WERI-Rb-1 (cell line): ENCODE data around the gene SYT11.

Experiments used
- DNase-seq: peaks from one replicate; pipeline ENCODE4 v3.0.0-alpha.2; 2020
- H3K27ac ChIP-seq: fragments of 250-450 bp; sonication (Bioruptor Pico); 2 replicates; pipeline ENCODE4 v1.5.1; 2020; ENCODE audit warnings: mild to moderate bottlenecking, moderate library complexity
- H3K27me3 ChIP-seq: fragments of 250-450 bp; sonication (Bioruptor Pico); 2 replicates; pipeline ENCODE4 v1.5.1; 2021; ENCODE audit warnings: mild to moderate bottlenecking, low read depth, moderate library complexity; ENCODE audit not compliant: insufficient read depth, severe bottlenecking
- H3K36me3 ChIP-seq: fragments of 250-450 bp; sonication (Bioruptor Pico); 2 replicates; pipeline ENCODE4 v1.5.1; 2020; ENCODE audit warnings: mild to moderate bottlenecking, moderate library complexity
- H3K4me3 ChIP-seq: 2 replicates; pipeline ENCODE4 v1.5.1; 2011; ENCODE audit warnings: low read depth, mild to moderate bottlenecking, control low read depth, low read length
- H3K9me3 ChIP-seq: fragments of 250-450 bp; sonication (Bioruptor Pico); 2 replicates; pipeline ENCODE4 v1.5.1; 2021; ENCODE audit warnings: mild to moderate bottlenecking, moderate library complexity; ENCODE audit not compliant: severe bottlenecking
- TF ChIP-seq, protein P1 (sequence below): IDR thresholded peaks from 2 replicates; pipeline ENCODE4 v1.5.1; 2011; ENCODE audit warnings: low read depth, mild to moderate bottlenecking, control low read depth, inconsistent platforms, low read length

SYT11 gene

GRCh38 chr1:155880950-155881349 is 21.6 kb downstream of the SYT11 start:
- H3K27ac ChIP-seq, result no peak overlapping the region
- H3K4me3 ChIP-seq, result no peak overlapping the region
- TF ChIP-seq, protein P1, sequence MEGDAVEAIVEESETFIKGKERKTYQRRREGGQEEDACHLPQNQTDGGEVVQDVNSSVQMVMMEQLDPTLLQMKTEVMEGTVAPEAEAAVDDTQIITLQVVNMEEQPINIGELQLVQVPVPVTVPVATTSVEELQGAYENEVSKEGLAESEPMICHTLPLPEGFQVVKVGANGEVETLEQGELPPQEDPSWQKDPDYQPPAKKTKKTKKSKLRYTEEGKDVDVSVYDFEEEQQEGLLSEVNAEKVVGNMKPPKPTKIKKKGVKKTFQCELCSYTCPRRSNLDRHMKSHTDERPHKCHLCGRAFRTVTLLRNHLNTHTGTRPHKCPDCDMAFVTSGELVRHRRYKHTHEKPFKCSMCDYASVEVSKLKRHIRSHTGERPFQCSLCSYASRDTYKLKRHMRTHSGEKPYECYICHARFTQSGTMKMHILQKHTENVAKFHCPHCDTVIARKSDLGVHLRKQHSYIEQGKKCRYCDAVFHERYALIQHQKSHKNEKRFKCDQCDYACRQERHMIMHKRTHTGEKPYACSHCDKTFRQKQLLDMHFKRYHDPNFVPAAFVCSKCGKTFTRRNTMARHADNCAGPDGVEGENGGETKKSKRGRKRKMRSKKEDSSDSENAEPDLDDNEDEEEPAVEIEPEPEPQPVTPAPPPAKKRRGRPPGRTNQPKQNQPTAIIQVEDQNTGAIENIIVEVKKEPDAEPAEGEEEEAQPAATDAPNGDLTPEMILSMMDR, result no peak
- H3K27me3 ChIP-seq, result no peaks in the 10 kb centered on the region
- peaks cover 27% of the 10 kb centered on the region for H3K36me3 ChIP-seq
- no peaks in the 10 kb centered on the region for H3K9me3 ChIP-seq
- no peak for DNase-seq

- TF ChIP-seq, protein P1, result no peak
- no peaks in the 10 kb centered on the region for H3K27me3 ChIP-seq
- H3K4me3 ChIP-seq, result no peak overlapping the region
- peaks cover 27% of the 10 kb centered on the region for H3K36me3 ChIP-seq
- H3K9me3 ChIP-seq, result no peaks in the 10 kb centered on the region
- DNase-seq, result no peak
- no peak overlapping the region for H3K27ac ChIP-seq
Measured at GRCh38 chr1:155882235-155882634, 22.9 kb downstream of the SYT11 start.

GRCh38 chr1:155882766-155883165 is 23.4 kb downstream of the SYT11 start:
- H3K9me3 ChIP-seq, result no peaks in the 10 kb centered on the region
- TF ChIP-seq, protein P1, result no peak
- H3K36me3 ChIP-seq, result peaks cover 28% of the 10 kb centered on the region
- no peak overlapping the region for H3K27ac ChIP-seq
- H3K27me3 ChIP-seq, result no peaks in the 10 kb centered on the region
- H3K4me3 ChIP-seq, result no peak overlapping the region
- DNase-seq, result no peak

GRCh38 chr1:155884031-155884960 is 24.9 kb downstream of the SYT11 start:
- Histone ChIP-seq H3K27ac (no peak overlapping the region), H3K36me3 (peaks cover 31% of the 10 kb centered on the region), H3K27me3 (no peaks in the 10 kb centered on the region), H3K4me3 (no peak overlapping the region), H3K9me3 (no peaks in the 10 kb centered on the region)
- TF ChIP-seq, protein P1, result no peak
- DNase-seq, result no peak

- Histone ChIP-seq H3K36me3 (peaks cover 28% of the 10 kb centered on the region), H3K27me3 (no peaks in the 10 kb centered on the region), H3K9me3 (no peaks in the 10 kb centered on the region), H3K27ac (no peak overlapping the region), H3K4me3 (no peak overlapping the region)
- DNase-seq, result no peak
- TF ChIP-seq, protein P1, result no peak
Measured at GRCh38 chr1:155884982-155885381, 25.6 kb downstream of the SYT11 start.
